Cardiac fibroblast (primary cell): Measurements from ENCODE around the gene RASA1.
A peak's percentile ranks its signal among the peaks of the same experiment; 100 is the strongest.

Experiments used
- DNase-seq, 2 donors: peaks; one replicate each; pipeline versions ENCODE4 v3.0.0 to v3.0.0-alpha.2; 2010; ENCODE audit warnings: low read depth in 2 of 2
- H3K4me3 ChIP-seq, 2 donors: replicated peaks in 1 of 2; 1 replicate in 1 of 2; 2 replicates in 1 of 2; pipeline ENCODE4 v1.5.1; 2011; ENCODE audit warnings: low read depth in 2 of 2, low read length in 2 of 2, mild to moderate bottlenecking in 2 of 2, moderate library complexity in 1 of 2
- CTCF ChIP-seq: IDR thresholded peaks from one replicate; pipeline ENCODE4 v1.5.1; 2011; ENCODE audit warnings: low read depth, mild to moderate bottlenecking, low read length, inconsistent platforms

RASA1 gene

GRCh38 chr5:87243161-87243844 lies 24.4 kb upstream of the RASA1 start:
- TF ChIP-seq CTCF: no peak
- no peak overlapping the region for H3K4me3 ChIP-seq
- peak; percentile 72 to 90 for DNase-seq

GRCh38 chr5:87245451-87245850 lies 22.2 kb upstream of the RASA1 start:
- DNase-seq: no peak
- TF ChIP-seq CTCF: no peak

GRCh38 chr5:87246061-87246460 lies 21.6 kb upstream of the RASA1 start:
- TF ChIP-seq CTCF: no peak
- DNase-seq: no peak
- no peak overlapping the region for H3K4me3 ChIP-seq

More at GRCh38 chr5:87245451-87245850, 22.2 kb upstream of the RASA1 start:
- H3K4me3 ChIP-seq: no peak overlapping the region

GRCh38 chr5:87252283-87252605 lies 15.4 kb upstream of the RASA1 start:
- no peak for DNase-seq
- TF ChIP-seq CTCF: no peak
- H3K4me3 ChIP-seq: no peak overlapping the region

- no peak for TF ChIP-seq CTCF
- no peak overlapping the region for H3K4me3 ChIP-seq
- no peak for DNase-seq
These were observed 13.6 kb upstream of the RASA1 start for GRCh38 chr5:87254035-87254434.

GRCh38 chr5:87258507-87258906 lies 9.2 kb upstream of the RASA1 start:
- no peak for DNase-seq
- H3K4me3 ChIP-seq: no peak overlapping the region
- TF ChIP-seq CTCF: no peak

- no peak overlapping the region for H3K4me3 ChIP-seq
- no peak for DNase-seq
- no peak for TF ChIP-seq CTCF
These were observed 7.0 kb upstream of the RASA1 start for GRCh38 chr5:87260604-87261192.
